HK-2 (cell line): ENCODE data around the gene LITAFD.
A peak's percentile ranks its signal among the peaks of the same experiment; 100 is the strongest.

ENCODE experiments used
- DNase-seq: peaks from one replicate; pipeline ENCODE4 v3.0.0-alpha.2; 2018; ENCODE audit not compliant: unreplicated experiment

LITAFD gene

GRCh38 chr16:8919934-8920462 lies 37.8 kb downstream of the LITAFD start:
- DNase-seq: no peak

- no peak for DNase-seq
Observed at GRCh38 chr16:8920645-8921346, 38.6 kb downstream of the LITAFD start.

- DNase-seq: no peak
Observed at GRCh38 chr16:8921347-8921984, 39.3 kb downstream of the LITAFD start.

- no peak for DNase-seq
Observed at GRCh38 chr16:8923199-8923598, 41.0 kb downstream of the LITAFD start.

- no peak for DNase-seq
Observed at GRCh38 chr16:8924214-8924613, 42.1 kb downstream of the LITAFD start.

GRCh38 chr16:8925455-8925854 lies 43.3 kb downstream of the LITAFD start:
- no peak for DNase-seq

- no peak for DNase-seq
Observed at GRCh38 chr16:8926827-8927226, 44.7 kb downstream of the LITAFD start.

GRCh38 chr16:8928467-8928957 lies 46.4 kb downstream of the LITAFD start:
- no peak for DNase-seq

- DNase-seq: no peak
Observed at GRCh38 chr16:8929086-8929748, 47.1 kb downstream of the LITAFD start.

GRCh38 chr16:8931859-8932258 lies 49.7 kb downstream of the LITAFD start:
- peak; percentile 14 for DNase-seq

- no peak for DNase-seq
Observed at GRCh38 chr16:8934601-8935000, 52.5 kb downstream of the LITAFD start.
